BLaER1 (cell line): ENCODE data around the gene VSIG4.
"Not testable (repeated sequence)": the region's sequence is repeated elsewhere in the genome, so short reads cannot be mapped to it uniquely, and the experiment has no call there.

ENCODE experiments used
- H3K27ac ChIP-seq: shearing (Covaris generic); formaldehyde crosslinking; 2 replicates; pipeline ENCODE4 v1.8.1; 2022
- H3K27me3 ChIP-seq: shearing (Covaris generic); formaldehyde crosslinking; 2 replicates; pipeline ENCODE4 v1.8.1; 2022
- H3K36me3 ChIP-seq: shearing (Covaris generic); formaldehyde crosslinking; 2 replicates; pipeline ENCODE4 v1.8.1; 2022
- H3K4me1 ChIP-seq: shearing (Covaris generic); formaldehyde crosslinking; 2 replicates; pipeline ENCODE4 v1.8.1; 2022
- H3K4me2 ChIP-seq: shearing (Covaris generic); formaldehyde crosslinking; 2 replicates; pipeline ENCODE4 v1.8.1; 2022
- H3K4me3 ChIP-seq: shearing (Covaris generic); formaldehyde crosslinking; 2 replicates; pipeline ENCODE4 v1.8.1; 2022
- H3K9ac ChIP-seq: shearing (Covaris generic); formaldehyde crosslinking; 2 replicates; pipeline ENCODE4 v1.8.1; 2022
- H3K9me3 ChIP-seq: shearing (Covaris generic); formaldehyde crosslinking; 2 replicates; pipeline ENCODE4 v1.8.1; 2022
- H4K20me1 ChIP-seq: shearing (Covaris generic); formaldehyde crosslinking; 2 replicates; pipeline ENCODE4 v1.8.1; 2022
- Cebpa-rat ChIP-seq: shearing (Covaris generic); IDR thresholded peaks from 2 replicates; pipeline ENCODE4 v1.8.1; 2022

The VSIG4 gene, protein sequence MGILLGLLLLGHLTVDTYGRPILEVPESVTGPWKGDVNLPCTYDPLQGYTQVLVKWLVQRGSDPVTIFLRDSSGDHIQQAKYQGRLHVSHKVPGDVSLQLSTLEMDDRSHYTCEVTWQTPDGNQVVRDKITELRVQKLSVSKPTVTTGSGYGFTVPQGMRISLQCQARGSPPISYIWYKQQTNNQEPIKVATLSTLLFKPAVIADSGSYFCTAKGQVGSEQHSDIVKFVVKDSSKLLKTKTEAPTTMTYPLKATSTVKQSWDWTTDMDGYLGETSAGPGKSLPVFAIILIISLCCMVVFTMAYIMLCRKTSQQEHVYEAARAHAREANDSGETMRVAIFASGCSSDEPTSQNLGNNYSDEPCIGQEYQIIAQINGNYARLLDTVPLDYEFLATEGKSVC

DNA sequence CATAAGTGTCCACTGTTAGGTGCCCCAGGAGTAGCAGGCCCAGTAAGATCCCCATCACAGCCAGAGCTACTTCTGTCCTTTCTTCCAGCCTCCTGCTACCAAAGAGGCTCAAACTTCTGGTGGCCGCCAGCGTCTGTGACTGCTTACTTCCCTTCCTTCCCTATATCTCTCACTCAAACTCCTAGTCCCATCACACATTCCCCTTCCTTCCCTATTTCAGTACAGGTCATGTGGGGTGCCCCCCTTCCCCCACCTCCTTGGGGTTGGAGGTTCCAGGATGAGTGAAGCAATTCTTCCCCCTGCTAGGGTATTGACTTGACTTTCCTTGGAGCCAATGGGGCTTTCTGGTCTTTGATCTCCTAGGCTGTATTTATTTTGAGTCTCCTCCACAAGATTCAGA lies at the start of gene VSIG4:
VSIG4 (minus strand) TSS at position 137 of the 400 bp plus-strand sequence; CDS start at position 55, 82 bp downstream.
- Histone ChIP-seq H3K27me3 (no peaks in the 10 kb centered on the region), H4K20me1 (no peaks in the 10 kb centered on the region), H3K36me3 (no peaks in the 10 kb centered on the region), H3K9ac (no peak within 1 kb of the TSS), H3K9me3 (no peaks in the 10 kb centered on the region), H3K4me2 (no peak within 1 kb of the TSS), H3K4me3 (no peak within 1 kb of the TSS), H3K27ac (no peak within 1 kb of the TSS), H3K4me1 (no peaks in the 10 kb centered on the region)
- TF ChIP-seq Cebpa-rat = no peak

DNA sequence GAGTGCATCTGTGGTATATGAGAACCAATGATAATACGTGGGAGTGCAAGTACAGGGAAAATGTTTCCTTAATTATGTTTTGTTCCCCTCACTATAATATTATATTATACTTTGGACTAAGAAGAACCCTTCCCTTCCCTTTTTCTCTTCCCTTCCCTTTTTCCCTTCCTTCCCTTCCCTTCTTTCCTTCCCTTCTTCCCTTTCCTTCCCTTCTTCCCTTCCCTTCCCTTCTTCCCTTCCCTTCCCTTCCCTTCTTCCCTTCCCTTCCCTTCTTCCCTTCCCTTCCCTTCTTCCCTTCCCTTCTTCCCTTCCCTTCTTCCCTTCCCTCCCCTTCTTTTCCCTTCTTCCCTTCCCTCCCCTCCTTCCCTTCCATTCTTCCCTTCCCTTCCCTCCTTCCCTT lies 36.9 kb upstream of the VSIG4 start:
- Histone ChIP-seq H4K20me1 (no peaks in the 10 kb centered on the region), H3K27ac (no peak overlapping the region), H3K9me3 (peaks cover 12% of the 10 kb centered on the region; the same call in 1 of the 2 replicates), H3K4me2 (no peak overlapping the region), H3K36me3 (no peaks in the 10 kb centered on the region), H3K9ac (no peak overlapping the region), H3K27me3 (peaks cover 29% of the 10 kb centered on the region), H3K4me3 (no peak overlapping the region), H3K4me1 (peaks cover 16% of the 10 kb centered on the region)
- TF ChIP-seq Cebpa-rat = no peak

DNA sequence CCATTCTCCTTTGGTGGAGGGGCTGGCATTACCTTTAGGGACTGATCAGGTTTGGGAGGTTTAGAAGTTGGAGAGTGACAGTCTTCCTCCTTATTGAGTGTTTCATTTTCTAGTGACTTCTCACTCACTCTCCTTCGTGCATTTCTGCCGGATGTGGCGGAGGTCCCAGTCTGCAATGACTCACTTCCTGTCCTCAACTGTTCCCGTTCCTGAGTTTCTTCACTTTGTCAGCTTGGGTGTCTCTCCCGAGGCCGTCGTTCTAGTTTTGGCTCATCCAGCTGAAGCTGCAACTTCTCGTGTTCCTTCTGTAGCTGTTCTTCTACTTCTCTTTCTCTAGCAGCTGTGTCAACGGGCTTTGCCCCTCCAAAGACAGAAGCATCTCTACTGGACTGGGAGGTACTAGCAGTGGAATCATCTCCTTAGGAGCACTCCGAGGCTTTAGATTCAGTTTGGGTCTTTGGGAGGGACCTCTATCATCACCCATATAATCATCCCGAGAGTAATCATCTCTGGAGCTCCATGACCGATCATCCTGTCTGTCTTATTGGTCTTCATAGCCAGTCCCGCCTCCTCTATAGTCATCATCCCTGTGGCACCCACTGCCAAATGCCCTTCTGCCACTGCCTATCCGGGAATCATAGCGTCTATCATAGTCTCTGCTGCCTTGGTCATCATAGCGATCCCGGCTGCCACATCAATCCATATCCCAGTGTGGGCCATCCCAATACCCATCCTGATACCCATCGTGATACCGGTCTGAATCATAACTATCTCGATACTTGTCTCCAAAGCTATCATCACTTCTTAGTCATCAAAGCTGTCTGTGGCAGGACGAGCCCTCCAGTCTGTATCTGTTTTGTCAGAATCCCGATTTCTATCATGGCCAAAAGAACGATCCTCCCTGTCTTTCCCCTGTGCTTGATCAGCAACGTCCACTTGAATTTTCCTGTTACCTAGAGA lies 35.3 kb upstream of the VSIG4 start:
- H3K27ac ChIP-seq = peak overlapping the region; percentile 55
- no peak for TF ChIP-seq Cebpa-rat
- H3K4me1 ChIP-seq = peaks cover 16% of the 10 kb centered on the region
- peaks cover 12% of the 10 kb centered on the region; the same call in 1 of the 2 replicates for H3K9me3 ChIP-seq
- peak overlapping the region; percentile 51 for H3K4me2 ChIP-seq
- H3K4me3 ChIP-seq = peak overlapping the region; percentile 4; the same call in 1 of the 2 replicates
- no peaks in the 10 kb centered on the region for H4K20me1 ChIP-seq
- no peaks in the 10 kb centered on the region for H3K36me3 ChIP-seq
- H3K9ac ChIP-seq = no peak overlapping the region
- peaks cover 36% of the 10 kb centered on the region for H3K27me3 ChIP-seq

DNA sequence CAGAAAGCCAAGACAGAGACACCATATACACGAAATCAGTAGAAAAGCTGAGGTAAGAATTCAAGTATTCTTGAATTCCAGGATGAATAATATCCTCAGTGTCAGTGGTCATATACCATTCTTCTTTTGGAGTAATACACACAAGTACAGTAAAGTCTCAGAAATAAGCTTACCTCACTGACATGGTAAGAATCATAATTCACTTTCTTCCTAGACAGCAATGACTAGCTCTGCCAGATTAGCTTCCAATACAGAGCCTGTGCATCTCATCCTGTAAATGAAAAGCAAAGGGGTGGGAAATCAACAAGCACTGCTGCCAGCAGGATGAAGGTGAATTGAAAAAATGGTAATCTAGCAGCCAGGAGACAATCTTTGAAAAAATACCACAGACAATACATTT lies 31.2 kb upstream of the VSIG4 start:
- no peak overlapping the region for H3K4me2 ChIP-seq
- peaks cover 16% of the 10 kb centered on the region for H3K4me1 ChIP-seq
- H3K36me3 ChIP-seq = no peaks in the 10 kb centered on the region
- H3K27ac ChIP-seq = no peak overlapping the region
- no peak overlapping the region for H3K4me3 ChIP-seq
- peaks cover 32% of the 10 kb centered on the region for H3K27me3 ChIP-seq
- peaks cover 9% of the 10 kb centered on the region; the same call in 1 of the 2 replicates for H3K9me3 ChIP-seq
- no peak overlapping the region for H3K9ac ChIP-seq
- no peaks in the 10 kb centered on the region for H4K20me1 ChIP-seq
- no peak for TF ChIP-seq Cebpa-rat

DNA sequence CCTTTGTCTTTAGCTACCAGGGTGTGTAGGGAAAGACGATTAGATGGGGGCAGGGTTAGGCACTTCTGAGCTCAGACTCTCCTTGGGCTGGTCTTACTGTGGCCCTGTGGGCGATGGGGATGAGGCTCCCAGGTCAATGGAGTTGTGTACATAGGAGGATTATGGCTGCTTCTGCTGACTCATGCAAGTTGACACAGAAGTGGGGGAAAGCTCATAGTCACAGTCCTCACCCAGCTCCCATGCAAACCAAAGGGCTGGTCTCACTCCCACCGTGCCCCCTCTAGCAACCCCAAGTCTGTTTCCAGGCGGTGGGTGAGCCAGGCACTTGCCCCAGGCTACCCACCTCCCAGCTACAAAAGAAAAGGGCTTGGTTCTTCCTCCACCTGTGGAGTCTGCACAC lies 24.4 kb upstream of the VSIG4 start:
- no peaks in the 10 kb centered on the region for H3K36me3 ChIP-seq
- no peaks in the 10 kb centered on the region for H3K4me1 ChIP-seq
- H3K27me3 ChIP-seq = peaks cover 35% of the 10 kb centered on the region
- no peak for TF ChIP-seq Cebpa-rat
- H3K4me3 ChIP-seq = no peak overlapping the region
- H3K9ac ChIP-seq = no peak overlapping the region
- no peaks in the 10 kb centered on the region for H4K20me1 ChIP-seq
- peaks cover 8% of the 10 kb centered on the region; the same call in 1 of the 2 replicates for H3K9me3 ChIP-seq
- H3K4me2 ChIP-seq = no peak overlapping the region
- no peak overlapping the region for H3K27ac ChIP-seq

DNA sequence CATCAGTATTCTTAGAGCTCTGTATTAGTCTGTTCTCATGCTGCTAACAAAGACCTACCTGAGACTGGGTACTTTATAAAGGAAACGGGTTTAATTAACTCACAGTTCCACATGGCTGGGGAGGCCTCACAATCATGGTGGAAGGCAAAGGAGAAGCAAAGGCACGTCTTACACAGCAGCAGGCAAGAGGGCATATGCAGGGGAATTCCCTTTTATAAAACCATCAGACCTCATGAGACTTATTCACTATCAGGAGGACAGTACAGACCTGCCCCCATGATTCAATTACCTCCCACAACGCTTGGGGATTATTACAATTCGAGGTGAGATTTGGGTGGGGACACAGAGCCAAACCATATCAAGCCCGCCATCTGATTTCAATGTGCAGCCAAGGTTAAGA lies 17.1 kb upstream of the VSIG4 start:
- not testable (repeated sequence) for H3K27ac ChIP-seq, H3K4me3 ChIP-seq, H3K4me2 ChIP-seq, H3K4me1 ChIP-seq, H3K9ac ChIP-seq, H4K20me1 ChIP-seq, H3K36me3 ChIP-seq
- Histone ChIP-seq H3K27me3 (peaks cover 33% of the 10 kb centered on the region), H3K9me3 (peaks cover 17% of the 10 kb centered on the region; the same call in 1 of the 2 replicates)

DNA sequence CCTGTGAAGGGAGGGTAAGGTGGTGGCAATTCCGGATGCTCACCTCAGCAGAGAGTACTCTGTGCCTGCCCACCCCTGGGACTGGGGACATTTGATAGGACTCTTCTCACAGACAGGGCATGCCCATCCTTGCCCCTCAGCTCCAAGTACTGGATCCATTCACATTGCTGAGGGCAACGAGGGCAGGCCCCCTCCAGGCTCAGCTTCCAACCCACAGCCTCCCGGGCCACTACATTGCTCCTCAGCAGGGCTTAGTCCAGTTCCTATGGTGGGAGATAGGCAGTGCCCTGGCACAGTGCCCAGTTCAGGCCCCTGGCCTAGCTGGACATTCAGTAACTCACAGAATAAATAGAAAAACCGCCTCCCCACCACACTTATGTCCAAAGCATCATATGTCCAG lies 15.1 kb upstream of the VSIG4 start:
- no peaks in the 10 kb centered on the region for H3K4me1 ChIP-seq
- no peaks in the 10 kb centered on the region for H3K36me3 ChIP-seq
- no peak overlapping the region for H3K4me3 ChIP-seq
- no peaks in the 10 kb centered on the region for H4K20me1 ChIP-seq
- no peak overlapping the region for H3K27ac ChIP-seq
- peaks cover 28% of the 10 kb centered on the region for H3K27me3 ChIP-seq
- H3K9me3 ChIP-seq = peaks cover 17% of the 10 kb centered on the region; the same call in 1 of the 2 replicates
- no peak overlapping the region for H3K9ac ChIP-seq
- no peak overlapping the region for H3K4me2 ChIP-seq
- TF ChIP-seq Cebpa-rat = no peak

DNA sequence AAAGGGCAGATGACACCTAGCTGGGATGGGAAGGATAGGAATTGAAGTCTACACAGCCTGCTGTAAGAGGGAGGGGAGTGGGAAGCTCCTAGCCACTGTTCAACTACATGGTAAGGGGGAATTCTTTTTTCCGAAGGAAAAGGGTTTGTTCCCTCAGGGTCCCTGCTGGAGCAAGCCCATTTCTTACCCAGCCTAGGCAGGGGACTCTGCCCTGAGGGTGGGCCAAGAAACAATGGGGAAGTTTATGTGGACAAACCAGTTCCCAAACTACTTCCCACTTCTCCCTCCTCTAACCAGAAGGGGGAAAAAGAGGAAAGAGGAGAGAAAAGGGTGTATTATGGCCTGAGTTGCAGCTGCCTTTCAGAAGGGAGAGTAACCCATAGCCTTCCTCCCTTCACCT lies 13.5 kb upstream of the VSIG4 start:
- Histone ChIP-seq H3K4me2 (no peak overlapping the region), H3K27me3 (peaks cover 18% of the 10 kb centered on the region), H3K4me1 (no peaks in the 10 kb centered on the region), H3K9me3 (peaks cover 17% of the 10 kb centered on the region; the same call in 1 of the 2 replicates), H3K4me3 (no peak overlapping the region), H3K27ac (no peak overlapping the region), H3K9ac (no peak overlapping the region), H3K36me3 (no peaks in the 10 kb centered on the region), H4K20me1 (no peaks in the 10 kb centered on the region)
- TF ChIP-seq Cebpa-rat = no peak

DNA sequence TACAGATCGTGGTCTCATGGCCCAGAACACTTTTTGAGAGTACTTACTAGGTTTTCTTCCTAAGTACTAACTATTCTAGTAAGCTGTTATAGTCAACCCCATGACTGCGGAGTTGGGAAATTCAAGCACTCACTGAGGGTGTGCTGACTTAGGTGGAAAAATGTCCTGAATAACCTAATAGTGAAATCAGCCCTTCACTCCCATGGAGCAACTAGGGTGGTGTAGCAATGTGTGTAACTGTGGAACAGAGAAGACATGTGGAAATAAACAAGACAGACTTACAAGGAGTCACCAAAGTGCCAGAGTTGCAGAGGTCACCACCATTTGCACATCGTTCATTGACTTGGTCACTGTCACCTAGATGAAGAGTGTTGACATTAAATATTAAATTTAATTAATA lies 12.1 kb upstream of the VSIG4 start:
- peaks cover 12% of the 10 kb centered on the region; the same call in 1 of the 2 replicates for H3K9me3 ChIP-seq
- H3K4me2 ChIP-seq = no peak overlapping the region
- H3K27ac ChIP-seq = no peak overlapping the region
- peaks cover 8% of the 10 kb centered on the region for H3K4me1 ChIP-seq
- no peak for TF ChIP-seq Cebpa-rat
- no peaks in the 10 kb centered on the region for H4K20me1 ChIP-seq
- no peaks in the 10 kb centered on the region for H3K36me3 ChIP-seq
- peaks cover 11% of the 10 kb centered on the region; the same call in 1 of the 2 replicates for H3K27me3 ChIP-seq
- no peak overlapping the region for H3K9ac ChIP-seq
- H3K4me3 ChIP-seq = no peak overlapping the region
